HepG2 (cell line): Measurements from ENCODE around the gene KRTAP1-5. TPM values are rescaled to one million over a fixed set of nuclear protein-coding genes. Genes with fewer than 3 reads are reported as not detected.

Source experiments
- ATAC-seq: fragments of 200-7000 bp; cut with Tn5 transposase; 3 replicates; pipeline ENCODE4 v1.9.1; 2020; ENCODE audit warnings: mild to moderate bottlenecking, moderate library complexity
- BruUV-seq: library from RNA; stranded (reverse); fragments of 400-500 nt; replicated peaks from 2 replicates; lab custom pipeline; 2021; lab: Mats Ljungman, UMichigan
- CTCF ChIA-PET: fragments of 300-600 bp; formaldehyde crosslinking; extraction: SDS; loops from one replicate; lab custom pipeline; 2021; ENCODE audit warnings: low total read pairs, inconsistent platforms, low intra/inter-chr PET ratio; lab: Yijun Ruan, JAX
- POLR2A ChIA-PET: fragments of 350-600 bp; sonication (Branson Sonifier 250); formaldehyde crosslinking; loops from one replicate; lab custom pipeline; 2020; ENCODE audit warnings: antibody characterized with exemption, inconsistent platforms; lab: Yijun Ruan, JAX
- DNase-seq: peaks from one replicate; pipeline ENCODE4 v3.0.0-alpha.2; 2015; ENCODE audit warnings: low spot score
- FAIRE-seq: peaks from 3 replicates; lab custom pipeline; 2011; peaks lifted over from hg19 to GRCh38; lab: Jason Lieb, UNC
- H2AFZ ChIP-seq: one replicate; pipeline ENCODE4 v1.6.1; 2011; ENCODE audit warnings: low read length, inconsistent platforms
- H3K27ac ChIP-seq: fragments of 300-600 bp; 3 replicates; pipeline ENCODE4 v1.8.0; 2011; ENCODE audit warnings: mixed run types, mild to moderate bottlenecking, mixed read lengths, low read length, inconsistent platforms; ENCODE audit not compliant: insufficient read depth; ENCODE audit errors: extremely low read length
- H3K27me3 ChIP-seq, 2 experiments: fragments of 200-600 bp in 1 of 2; 2 replicates in 1 of 2; 3 replicates in 1 of 2; pipeline versions ENCODE4 v1.6.0 to v1.8.0; 2011; ENCODE audit warnings: low read length in 2 of 2, mild to moderate bottlenecking in 2 of 2, moderate library complexity in 2 of 2, inconsistent platforms in 1 of 2; ENCODE audit not compliant: insufficient read depth in 2 of 2, control insufficient read depth in 1 of 2
- H3K36me3 ChIP-seq, 2 experiments: fragments of 200-600 bp in 1 of 2; replicated peaks in 1 of 2; 2 replicates in 1 of 2; 3 replicates in 1 of 2; pipeline versions ENCODE4 v1.5.1 to v1.8.0; 2011; ENCODE audit warnings: low read length in 2 of 2, inconsistent platforms in 1 of 2; ENCODE audit not compliant: insufficient read depth in 2 of 2, control insufficient read depth in 1 of 2
- H3K4me1 ChIP-seq: 2 replicates; pipeline ENCODE4 v1.5.1; 2012; ENCODE audit warnings: low read length, inconsistent platforms; ENCODE audit not compliant: insufficient read depth
- H3K4me2 ChIP-seq: 2 replicates; pipeline ENCODE4 v1.6.0; 2011; ENCODE audit warnings: low read depth, low read length, inconsistent platforms
- H3K4me3 ChIP-seq, 3 experiments: fragments of 200-600 bp in 1 of 3; sonication (generic), shearing (Covaris generic) in 1 of 3; replicated peaks in 1 of 3; 2 replicates each; pipeline ENCODE4 v1.5.1; 2011 to 2016; ENCODE audit warnings: low read length in 3 of 3, inconsistent platforms in 2 of 3, low read depth in 2 of 3, mild to moderate bottlenecking in 2 of 3, control low read depth in 1 of 3, mixed read lengths in 1 of 3; ENCODE audit not compliant: insufficient read depth in 1 of 3
- H3K79me2 ChIP-seq: one replicate; pipeline ENCODE4 v1.6.1; 2011; ENCODE audit warnings: low read length, inconsistent platforms; ENCODE audit not compliant: insufficient read depth
- H3K9ac ChIP-seq: 2 replicates; pipeline ENCODE4 v1.6.0; 2011; ENCODE audit warnings: mild to moderate bottlenecking, low read depth, low read length, inconsistent platforms; ENCODE audit not compliant: insufficient read depth
- H3K9me3 ChIP-seq: 2 replicates; pipeline ENCODE4 v1.5.1; 2012; ENCODE audit warnings: mild to moderate bottlenecking, low read length
- H4K20me1 ChIP-seq: 2 replicates; pipeline ENCODE4 v1.6.0; 2011; ENCODE audit warnings: inconsistent platforms, mild to moderate bottlenecking, low read length, moderate library complexity; ENCODE audit not compliant: insufficient read depth
- MAFF ChIP-seq: IDR thresholded peaks from 2 replicates; pipeline ENCODE4 v1.6.1; 2011; ENCODE audit warnings: low read depth, low read length, improper control_type of control experiment
- MAFK ChIP-seq, 2 experiments: IDR thresholded peaks in 1 of 2; conservative IDR thresholded peaks in 1 of 2; 2 replicates each; pipeline ENCODE4 v1.6.1; 2011; ENCODE audit warnings: improper control_type of control experiment in 2 of 2, low read length in 2 of 2
- MTF2 ChIP-seq: sonication (generic); formaldehyde crosslinking; IDR thresholded peaks from 2 replicates; pipeline ENCODE4 v1.5.0; 2020; ENCODE audit warnings: missing genetic modification reagents, borderline replicate concordance
- NFKB2 ChIP-seq: sonication (generic); formaldehyde crosslinking; IDR thresholded peaks from 2 replicates; pipeline ENCODE4 v1.4.0; 2020; ENCODE audit warnings: missing genetic modification reagents, borderline replicate concordance
- NRL ChIP-seq: sonication (generic); formaldehyde crosslinking; IDR thresholded peaks from 2 replicates; pipeline ENCODE4 v1.5.0; 2020; ENCODE audit warnings: missing genetic modification reagents, mild to moderate bottlenecking, moderate library complexity, borderline replicate concordance
- U2AF1 ChIP-seq: fragments of 200-400 bp; formaldehyde crosslinking; optimal IDR thresholded peaks from 2 replicates; pipeline ENCODE3; 2017; ENCODE audit warnings: mild to moderate bottlenecking, low read depth, low read length
- ZBTB38 ChIP-seq: sonication (generic); formaldehyde crosslinking; IDR thresholded peaks from 2 replicates; pipeline ENCODE4 v1.5.1; 2020; ENCODE audit warnings: mild to moderate bottlenecking, missing genetic modification reagents
- ZNF121 ChIP-seq: sonication (generic); formaldehyde crosslinking; IDR thresholded peaks from 2 replicates; pipeline ENCODE4 v1.5.0; 2020; ENCODE audit warnings: mild to moderate bottlenecking, missing genetic modification reagents
- ZNF501 ChIP-seq: sonication (generic); formaldehyde crosslinking; IDR thresholded peaks from 2 replicates; pipeline ENCODE4 v1.5.1; 2020; ENCODE audit warnings: mild to moderate bottlenecking, moderate library complexity, missing genetic modification reagents
- WGBS: methylation state at CpG from one replicate; pipeline ENCODE4 v1.1.6; 2017; ENCODE audit warnings: low lambda C conversion rate; 5-methylcytosine and 5-hydroxymethylcytosine counted together
- in situ Hi-C: cut with HindIII; loops from 2 replicates; pipeline ENCODE4 v1.10.0; 2017; ENCODE audit warnings: low pct_unique_long_range_greater_than_20kb; ENCODE audit not compliant: extremely low pct_ligation_motif_present
- intact Hi-C: fragments of 100-400 bp; cut with micrococcal nuclease; formaldehyde crosslinking; loops from one replicate; pipeline ENCODE4 v1.10.0; 2022; ENCODE audit not compliant: unreplicated experiment
- polyA plus RNA-seq, 8 experiments: library from polyadenylated mRNA; depleted of rRNA in 3 of 8; stranded (reverse) in 7 of 8; unstranded in 1 of 8; fragments of >200 nt; fragmentation: Illumina TruSeq in 4 of 8; extraction: Trizol in 4 of 8; gene quantifications; 2 replicates each; pipeline versions ENCODE4 v1.2.1 to v1.2.3, GENCODE V29; 2011 to 2016; ENCODE audit warnings: low read depth in 4 of 8, missing spikeins in 1 of 8, mixed read lengths in 1 of 8; ENCODE audit not compliant: insufficient read depth in 1 of 8
- total RNA-seq, 5 experiments: library from RNA; depleted of rRNA; stranded (reverse); fragments of >200 nt; fragmentation: Illumina TruSeq; extraction: Trizol; gene quantifications; 2 replicates each; pipeline ENCODE4 v1.2.3, GENCODE V29; 2016; ENCODE audit warnings: low read depth in 1 of 5
- TF ChIP-seq, protein P1 (sequence below): sonication (generic); formaldehyde crosslinking; IDR thresholded peaks from 2 replicates; pipeline ENCODE4 v1.8.0; 2023; ENCODE audit warnings: mild to moderate bottlenecking, missing genetic modification reagents

KRTAP1-5 gene
- total and polyA plus RNA-seq, 2 of the 13 experiments (the other 11 are each of a cell fraction or from before 2014, with no cell fraction given), result 0.09 TPM; not detected in 1

DNA sequence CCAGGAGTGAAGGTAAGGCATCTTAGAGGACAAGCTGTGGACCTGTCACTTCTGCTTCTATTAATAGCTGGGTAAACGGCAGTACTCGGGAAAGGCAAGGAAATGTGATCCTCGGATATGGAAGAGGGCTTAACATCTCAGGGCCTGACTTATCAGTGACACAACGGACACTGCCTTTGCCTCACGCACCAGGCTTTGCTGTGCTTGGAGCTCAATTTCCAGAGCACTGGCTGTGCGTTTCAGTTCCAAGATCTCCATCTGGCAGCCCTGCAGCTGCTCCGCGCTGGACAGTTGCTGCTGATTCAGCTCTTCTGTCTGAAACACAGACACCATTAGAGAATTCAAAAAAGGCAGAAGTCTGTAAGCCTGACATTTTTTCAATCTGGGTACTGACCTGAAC lies 46.4 kb downstream of the KRTAP1-5 start:
- ATAC-seq (no peak), DNase-seq (no peak), FAIRE-seq (no peak)
- no peak overlapping the region for H2AFZ ChIP-seq
- H3K27ac ChIP-seq, result no peak overlapping the region
- H3K9ac ChIP-seq, result no peak overlapping the region
- H3K27me3 ChIP-seq, result no peaks in the 10 kb centered on the region
- no peaks in the 10 kb centered on the region for H3K9me3 ChIP-seq
- no TSS peak for BruUV-seq
- POLR2A ChIA-PET, result no interaction called here
- no peaks in the 10 kb centered on the region for H3K36me3 ChIP-seq
- CTCF ChIA-PET, result no interaction called here
- 52% methylated on average over 8 of the region's 8 CpGs for WGBS
- TF ChIP-seq MAFF, result 0 out of 2 replicates have a peak, but pooled peaks have one; percentile 35
- no peak for TF ChIP-seq NRL (CRISPR knock-in tag)
- no peak for TF ChIP-seq NFKB2 (CRISPR knock-in tag)
- TF ChIP-seq MAFK (conservative IDR thresholded peaks at IDR 0.05 in 1 of 2, IDR thresholded peaks at IDR 0.05 in 1 of 2; ENCODE audit: low read length in 2 of 2), result peak; percentile 30 to 51; a peak in 3 of 4 replicates
- no peak for TF ChIP-seq ZNF121 (CRISPR knock-in tag)
- peak; percentile 43; the same call in 1 of the 2 replicates for TF ChIP-seq ZBTB38 (CRISPR knock-in tag)
- TF ChIP-seq, protein P1, sequence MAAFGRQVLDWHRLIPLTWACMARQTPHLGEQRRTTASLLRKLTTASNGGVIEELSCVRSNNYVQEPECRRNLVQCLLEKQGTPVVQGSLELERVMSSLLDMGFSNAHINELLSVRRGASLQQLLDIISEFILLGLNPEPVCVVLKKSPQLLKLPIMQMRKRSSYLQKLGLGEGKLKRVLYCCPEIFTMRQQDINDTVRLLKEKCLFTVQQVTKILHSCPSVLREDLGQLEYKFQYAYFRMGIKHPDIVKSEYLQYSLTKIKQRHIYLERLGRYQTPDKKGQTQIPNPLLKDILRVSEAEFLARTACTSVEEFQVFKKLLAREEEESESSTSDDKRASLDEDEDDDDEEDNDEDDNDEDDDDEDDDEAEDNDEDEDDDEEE (CRISPR knock-in tag), result no peak
- no peak for TF ChIP-seq MTF2 (CRISPR knock-in tag)
- TF ChIP-seq ZNF501 (CRISPR knock-in tag), result peak; percentile 18; the same call in 1 of the 2 replicates
- no peak for TF ChIP-seq U2AF1
- intact Hi-C loops, result no loop called here
- H3K4me1 ChIP-seq, result peaks cover 6% of the 10 kb centered on the region; the same call in 1 of the 2 replicates
- H3K4me2 ChIP-seq, result 0 out of 2 replicates have a peak overlapping the region, but pooled peaks have one; percentile 3
- in situ Hi-C loops, result no loop called here
- no peak overlapping the region for H3K4me3 ChIP-seq
- no peaks in the 10 kb centered on the region for H4K20me1 ChIP-seq
- no peaks in the 10 kb centered on the region for H3K79me2 ChIP-seq
